Measurements from ENCODE around the gene CASK. TPM values are rescaled to one million over a fixed set of nuclear protein-coding genes. Genes with fewer than 3 reads are reported as not detected.
A peak's percentile ranks its signal among the peaks of the same experiment; 100 is the strongest.

Gene CASK
- total and polyA plus RNA-seq, 4 experiments from 2014 or later = 3.8 to 116 (median 68.6) TPM

DNA sequence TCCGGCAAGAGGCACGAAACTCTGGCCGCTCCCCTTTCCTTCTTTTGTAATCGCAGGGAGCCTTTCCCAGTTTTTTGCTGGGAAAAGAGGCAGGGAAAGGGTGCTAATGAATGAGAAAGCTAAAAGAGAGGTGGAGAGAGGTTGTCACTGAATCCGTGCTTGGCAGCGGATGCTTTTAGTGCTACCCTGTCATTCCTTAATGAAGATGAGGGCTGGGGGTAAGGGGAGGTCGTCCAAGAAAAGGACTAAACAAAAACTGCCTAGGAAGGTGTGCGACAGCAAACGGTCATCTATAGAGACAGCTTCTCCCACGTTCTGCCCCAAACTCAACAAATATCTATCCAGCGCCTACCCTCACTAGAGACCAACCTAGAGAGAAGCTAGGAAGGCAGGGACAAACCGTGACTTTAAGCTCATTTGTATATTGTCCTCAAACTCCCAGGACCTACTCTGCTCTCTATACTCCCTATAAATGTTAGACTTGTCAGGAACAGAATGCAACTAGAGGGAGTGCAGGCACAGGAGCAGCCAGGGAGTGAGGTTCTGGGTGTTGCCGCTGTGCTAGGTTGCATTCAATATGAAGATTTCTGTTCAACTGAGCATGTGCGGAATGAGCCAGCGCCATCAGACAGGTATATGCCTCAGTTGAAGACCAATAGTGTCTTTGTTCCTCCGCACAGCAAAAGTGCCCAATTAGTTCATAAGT, 777 bp upstream of the CASK start:
- no peaks in the 10 kb centered on the region for H3K36me3 ChIP-seq (ENCODE audit: insufficient read depth, low read length)
- Mint-ChIP-seq H3K4me1 (peaks cover 9 to 37% (median 17%) of the 10 kb centered on the region in 4 donors), H3K36me3 (peaks cover 0 to 14% of the 10 kb centered on the region in 2 donors), H3K27ac (peak overlapping the region; percentile 83 to 95 (median 91)), H3K9me3 (no peaks in the 10 kb centered on the region), H3K27me3 (no peaks in the 10 kb centered on the region), H3K4me3 (peak overlapping the region; percentile 86 to 91 (median 88))
- H3K27ac ChIP-seq (ENCODE audit: low read depth, low read length) = peak overlapping the region; percentile 47
- H3K4me1 ChIP-seq (ENCODE audit: insufficient read depth, low read length) = peaks cover 14% of the 10 kb centered on the region
- ChIA-PET POLR2A (ENCODE audit: partially characterized antibody) (interaction anchor here (0.6 to 5.3 kb wide), 9 partner anchors 9 to 1023 kb away, joined by 3 to 33 read pairs (median 4); no protein-coding TSS in a partner anchor), CTCF (ENCODE audit: partially characterized antibody) (interaction anchor here (1.3 kb wide), 1 partner anchor 1019 kb away, joined by 4 read pairs; no protein-coding TSS in a partner anchor)
- DNase-seq = peak; percentile 20 to 44 (median 30)
- peak overlapping the region; percentile 30 to 65 for H3K4me3 ChIP-seq (ENCODE audit: low read length in 2 of 2)
- intact Hi-C loops (cut with micrococcal nuclease) = loop anchor here (1.0 to 5.0 kb wide), 6 partner anchors 15 to 1731 kb away; partner anchors contain the start of gene CXorf38
- no peaks in the 10 kb centered on the region for H3K9me3 ChIP-seq (ENCODE audit: control insufficient read depth in 1 of 2, low read length in 2 of 2)
- no peaks in the 10 kb centered on the region for H3K27me3 ChIP-seq (ENCODE audit: insufficient read depth, low read length)

DNA sequence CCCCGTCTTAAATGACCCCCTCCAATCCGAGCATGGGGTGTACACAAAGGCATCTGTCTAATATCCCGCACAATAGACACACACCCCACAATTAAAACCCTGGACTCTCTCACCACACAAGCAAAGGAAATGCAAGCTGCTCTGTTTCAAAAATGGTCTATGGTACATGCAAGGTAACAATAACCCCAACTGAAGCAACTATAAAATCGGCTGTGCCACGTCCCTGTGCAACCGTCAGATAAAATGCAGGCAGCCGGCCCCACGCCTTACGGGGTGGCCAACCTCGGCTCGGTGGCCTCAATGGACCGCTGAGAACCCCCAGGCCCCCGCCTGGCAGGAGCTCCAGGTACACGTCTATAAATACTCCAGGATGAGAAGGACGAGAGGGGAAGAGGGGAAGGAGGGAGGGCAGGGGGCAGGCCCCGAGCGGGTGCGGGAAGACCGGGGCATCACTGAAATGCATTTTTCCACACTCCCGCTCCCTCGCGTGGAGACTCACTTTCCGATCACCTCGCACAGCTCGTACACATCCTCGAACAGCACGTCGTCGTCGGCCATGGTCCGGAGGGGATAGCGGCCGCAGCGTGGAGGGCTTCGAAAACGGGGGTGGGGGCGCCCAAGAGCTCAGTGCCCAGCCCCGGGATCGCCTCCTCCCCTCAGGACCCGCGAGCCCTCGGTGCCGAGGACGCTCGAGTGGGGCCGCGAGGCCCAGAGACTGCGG, 763 bp downstream of the CASK start:
- intact Hi-C loops (cut with micrococcal nuclease) = loop anchor here (1.0 to 5.0 kb wide), 6 partner anchors 14 to 1732 kb away; partner anchors contain the start of gene CXorf38
- peaks cover 15 to 51% (median 26%) of the 10 kb centered on the region in 4 donors for H3K4me1 Mint-ChIP-seq
- no peaks in the 10 kb centered on the region for H3K9me3 Mint-ChIP-seq
- H3K4me3 Mint-ChIP-seq = peak overlapping the region; percentile 86 to 96 (median 92)
- Histone ChIP-seq H3K4me1 (ENCODE audit: insufficient read depth, low read length) (peaks cover 29% of the 10 kb centered on the region), H3K27ac (ENCODE audit: low read depth, low read length) (peak overlapping the region; percentile 58), H3K9me3 (ENCODE audit: control insufficient read depth in 1 of 2, low read length in 2 of 2) (no peaks in the 10 kb centered on the region), H3K4me3 (ENCODE audit: low read length in 2 of 2) (peak overlapping the region; percentile 55 to 72), H3K27me3 (ENCODE audit: insufficient read depth, low read length) (no peaks in the 10 kb centered on the region), H3K36me3 (ENCODE audit: insufficient read depth, low read length) (no peaks in the 10 kb centered on the region)
- POLR2A ChIA-PET (ENCODE audit: partially characterized antibody) = interaction anchor here (0.9 to 5.3 kb wide), 5 partner anchors 123 to 1026 kb away, joined by 4 to 33 read pairs (median 8); no protein-coding TSS in a partner anchor
- no peaks in the 10 kb centered on the region for H3K27me3 Mint-ChIP-seq
- peak in 4 of 5 donors; percentile 9 to 40 (median 28) for DNase-seq
- CTCF ChIA-PET (ENCODE audit: partially characterized antibody) = interaction anchor here (0.9 kb wide), 1 partner anchor 126 kb away, joined by 3 read pairs; no protein-coding TSS in a partner anchor
- peaks cover 0 to 14% of the 10 kb centered on the region in 2 donors for H3K36me3 Mint-ChIP-seq
- peak overlapping the region; percentile 77 to 95 (median 89) for H3K27ac Mint-ChIP-seq

DNA sequence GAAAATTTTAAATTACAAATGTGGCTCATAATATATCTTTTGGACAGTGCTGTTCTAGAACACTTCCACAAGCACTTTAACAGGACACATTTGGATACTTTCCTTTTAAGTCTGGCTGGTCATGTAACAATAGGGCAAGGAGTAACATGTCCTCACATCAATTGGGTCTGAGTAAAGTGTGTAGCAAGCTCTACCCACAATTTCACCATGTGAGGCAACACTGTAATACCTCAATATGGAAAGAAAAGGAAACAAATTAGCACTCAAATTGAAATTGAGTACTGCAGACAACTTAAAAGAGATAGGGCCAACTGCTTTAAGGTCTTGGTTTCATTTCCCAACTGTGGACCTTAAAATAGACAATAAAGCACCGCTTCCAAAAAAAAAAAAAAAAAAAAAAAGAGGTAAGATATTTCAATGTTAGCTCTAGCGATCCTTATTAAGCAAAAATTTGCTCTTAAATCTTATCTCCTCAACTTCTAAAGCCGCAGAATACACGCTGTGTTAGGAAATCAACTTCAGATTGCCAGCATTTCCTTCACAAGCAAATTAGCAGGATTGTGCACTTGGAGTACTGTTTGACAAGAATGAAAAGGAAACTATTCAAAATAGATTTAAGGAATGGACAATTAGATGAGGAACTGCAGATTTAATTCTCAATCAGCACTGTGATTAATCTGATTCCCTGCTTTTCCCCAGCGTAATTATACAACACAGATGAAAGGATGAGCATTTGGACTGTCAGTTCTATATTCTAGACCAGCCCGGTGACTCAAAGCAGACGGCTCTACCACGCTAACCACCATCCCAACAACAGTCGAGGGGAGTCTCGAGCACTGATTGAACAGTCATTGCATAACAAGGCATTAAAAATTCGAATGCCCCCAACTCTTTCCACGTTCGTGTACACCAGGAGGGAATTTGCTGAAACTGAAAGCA, 1.6 kb downstream of the CASK start:
- Histone ChIP-seq H3K9me3 (ENCODE audit: control insufficient read depth in 1 of 2, low read length in 2 of 2) (no peaks in the 10 kb centered on the region), H3K4me1 (ENCODE audit: insufficient read depth, low read length) (peaks cover 37% of the 10 kb centered on the region), H3K27ac (ENCODE audit: low read depth, low read length) (peak overlapping the region; percentile 58), H3K27me3 (ENCODE audit: insufficient read depth, low read length) (no peaks in the 10 kb centered on the region), H3K36me3 (ENCODE audit: insufficient read depth, low read length) (no peaks in the 10 kb centered on the region), H3K4me3 (ENCODE audit: low read length in 2 of 2) (peak overlapping the region; percentile 55 to 72)
- CTCF ChIA-PET (ENCODE audit: partially characterized antibody) = interaction anchor here (0.9 kb wide), 1 partner anchor 125 kb away, joined by 3 read pairs; no protein-coding TSS in a partner anchor
- peaks cover 19 to 59% (median 32%) of the 10 kb centered on the region in 4 donors for H3K4me1 Mint-ChIP-seq
- no peaks in the 10 kb centered on the region for H3K27me3 Mint-ChIP-seq
- no peaks in the 10 kb centered on the region for H3K9me3 Mint-ChIP-seq
- H3K36me3 Mint-ChIP-seq = peaks cover 0 to 14% of the 10 kb centered on the region in 2 donors
- DNase-seq = peak in 4 of 5 donors; percentile 14 to 74 (median 22)
- intact Hi-C loops (cut with micrococcal nuclease) = loop anchor here (2.0 to 5.0 kb wide), 5 partner anchors 13 to 1733 kb away; partner anchors contain the start of gene CXorf38
- POLR2A ChIA-PET (ENCODE audit: partially characterized antibody) = interaction anchor here (1.2 to 5.3 kb wide), 4 partner anchors 122 to 1026 kb away, joined by 4 to 33 read pairs (median 12); no protein-coding TSS in a partner anchor
- peak overlapping the region; percentile 86 to 96 (median 92) for H3K4me3 Mint-ChIP-seq
- peak overlapping the region; percentile 77 to 95 (median 89) for H3K27ac Mint-ChIP-seq

DNA sequence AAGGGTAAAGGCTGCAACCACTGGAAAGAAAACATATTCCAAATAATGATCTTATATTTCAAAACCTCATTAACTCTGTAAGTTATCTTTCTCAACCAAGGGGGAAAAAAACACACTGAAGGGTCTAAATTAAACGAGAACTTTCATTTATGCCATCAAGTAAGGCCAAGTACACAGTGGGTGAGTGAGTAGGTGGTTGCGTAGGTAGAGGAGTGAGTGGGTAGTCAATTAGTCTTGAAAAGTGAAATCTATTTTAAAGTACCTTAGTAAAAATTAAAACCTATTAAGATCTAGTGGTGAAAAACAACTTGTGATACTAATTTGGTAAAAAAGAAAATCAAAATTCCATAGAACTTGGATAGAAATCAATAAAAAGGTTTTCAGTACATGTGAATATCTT, 3.5 kb downstream of the CASK start:
- H3K27ac ChIP-seq (ENCODE audit: low read depth, low read length) = peak overlapping the region; percentile 35
- no peaks in the 10 kb centered on the region for H3K9me3 Mint-ChIP-seq
- H3K4me3 ChIP-seq (ENCODE audit: low read length in 2 of 2) = peak overlapping the region in 1 of 2 donors; percentile 18
- intact Hi-C loops (cut with micrococcal nuclease) = loop anchor here (5.0 kb wide), 2 partner anchors 58 to 1273 kb away; partner anchors contain the start of gene CXorf38
- no peaks in the 10 kb centered on the region for H3K27me3 ChIP-seq (ENCODE audit: insufficient read depth, low read length)
- peaks cover 50% of the 10 kb centered on the region for H3K4me1 ChIP-seq (ENCODE audit: insufficient read depth, low read length)
- H3K4me3 Mint-ChIP-seq = peak overlapping the region; percentile 27 to 80 (median 74)
- no peaks in the 10 kb centered on the region for H3K9me3 ChIP-seq (ENCODE audit: control insufficient read depth in 1 of 2, low read length in 2 of 2)
- H3K4me1 Mint-ChIP-seq = peaks cover 26 to 72% (median 40%) of the 10 kb centered on the region in 4 donors
- H3K27me3 Mint-ChIP-seq = no peaks in the 10 kb centered on the region
- no peaks in the 10 kb centered on the region for H3K36me3 ChIP-seq (ENCODE audit: insufficient read depth, low read length)
- H3K27ac Mint-ChIP-seq = peak overlapping the region in 4 of 7 donors; percentile 2 to 83 (median 68)
- DNase-seq = no peak
- ChIA-PET CTCF (ENCODE audit: partially characterized antibody) (no interaction called here), POLR2A (ENCODE audit: partially characterized antibody) (interaction anchor here (0.6 kb wide), 1 partner anchor 787 kb away, joined by 4 read pairs; no protein-coding TSS in a partner anchor)
- H3K36me3 Mint-ChIP-seq = peaks cover 3 to 19% of the 10 kb centered on the region in 2 donors

DNA sequence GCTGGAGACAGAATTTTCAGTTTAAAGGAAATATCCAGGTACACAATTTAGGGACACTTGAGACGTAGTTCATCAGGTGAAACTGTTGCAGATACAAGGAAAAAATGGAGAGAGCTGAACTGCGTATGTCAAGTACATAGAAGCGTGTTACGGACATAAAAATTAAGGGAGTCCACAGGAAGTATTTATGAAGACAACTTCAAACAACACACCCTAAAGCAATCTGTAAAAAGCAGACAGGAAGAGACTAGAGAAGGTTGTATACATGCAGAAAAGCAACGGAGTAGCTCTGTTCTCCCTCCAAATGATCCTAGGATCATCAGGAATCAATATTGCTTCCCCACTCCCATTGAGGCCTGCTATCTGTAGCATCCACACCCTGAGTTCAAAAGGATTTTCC, 5.8 kb downstream of the CASK start:
- Mint-ChIP-seq H3K9me3 (no peaks in the 10 kb centered on the region), H3K36me3 (peaks cover 3 to 20% of the 10 kb centered on the region in 2 donors), H3K4me1 (peaks cover 29 to 80% (median 54%) of the 10 kb centered on the region in 4 donors), H3K4me3 (peak overlapping the region; percentile 57 to 88 (median 78)), H3K27ac (peak overlapping the region; percentile 43 to 90 (median 84)), H3K27me3 (no peaks in the 10 kb centered on the region)
- intact Hi-C loops (cut with micrococcal nuclease) = no loop called here
- H3K27ac ChIP-seq (ENCODE audit: low read depth, low read length) = peak overlapping the region; percentile 12
- no peaks in the 10 kb centered on the region for H3K36me3 ChIP-seq (ENCODE audit: insufficient read depth, low read length)
- no peaks in the 10 kb centered on the region for H3K27me3 ChIP-seq (ENCODE audit: insufficient read depth, low read length)
- no peaks in the 10 kb centered on the region for H3K9me3 ChIP-seq (ENCODE audit: control insufficient read depth in 1 of 2, low read length in 2 of 2)
- peaks cover 66% of the 10 kb centered on the region for H3K4me1 ChIP-seq (ENCODE audit: insufficient read depth, low read length)
- H3K4me3 ChIP-seq (ENCODE audit: low read length in 2 of 2) = peak overlapping the region in 1 of 2 donors; percentile 38
- peak in 1 of 5 donors; percentile 16 for DNase-seq
- POLR2A ChIA-PET (ENCODE audit: partially characterized antibody) = interaction anchor here (0.7 to 2.4 kb wide), 4 partner anchors 9 to 1025 kb away, joined by 3 to 11 read pairs (median 3); no protein-coding TSS in a partner anchor
- CTCF ChIA-PET (ENCODE audit: partially characterized antibody) = interaction anchor here (1.5 kb wide), 1 partner anchor 119 kb away, joined by 3 read pairs; no protein-coding TSS in a partner anchor

DNA sequence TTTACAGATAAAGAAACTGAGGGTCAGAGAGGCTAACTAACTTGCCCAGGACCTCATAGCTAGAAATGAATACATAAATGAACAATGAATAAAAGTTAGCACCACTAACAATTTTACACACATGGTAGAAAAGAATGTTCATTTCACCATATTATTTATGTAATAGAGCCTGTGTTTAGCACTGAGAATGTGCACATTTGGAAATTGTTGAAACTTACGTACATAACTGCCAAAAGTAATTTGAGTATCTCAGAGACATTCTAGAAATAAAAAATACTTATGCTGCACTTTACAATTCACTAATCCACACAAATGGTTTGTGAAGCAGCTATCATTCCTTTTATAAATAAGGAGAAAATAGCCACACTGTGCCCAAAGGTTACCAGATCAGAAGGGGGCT, 9.9 kb downstream of the CASK start:
- no peak for DNase-seq
- Histone ChIP-seq H3K36me3 (ENCODE audit: insufficient read depth, low read length) (no peaks in the 10 kb centered on the region), H3K27me3 (ENCODE audit: insufficient read depth, low read length) (no peaks in the 10 kb centered on the region), H3K9me3 (ENCODE audit: control insufficient read depth in 1 of 2, low read length in 2 of 2) (no peaks in the 10 kb centered on the region), H3K27ac (ENCODE audit: low read depth, low read length) (no peak overlapping the region), H3K4me1 (ENCODE audit: insufficient read depth, low read length) (peaks cover 67% of the 10 kb centered on the region), H3K4me3 (ENCODE audit: low read length in 2 of 2) (no peak overlapping the region)
- H3K27me3 Mint-ChIP-seq = no peaks in the 10 kb centered on the region
- peaks cover 3 to 15% of the 10 kb centered on the region in 2 donors for H3K36me3 Mint-ChIP-seq
- H3K9me3 Mint-ChIP-seq = no peaks in the 10 kb centered on the region
- no peak overlapping the region for H3K27ac Mint-ChIP-seq
- POLR2A ChIA-PET (ENCODE audit: partially characterized antibody) = no interaction called here
- no peak overlapping the region for H3K4me3 Mint-ChIP-seq
- intact Hi-C loops (cut with micrococcal nuclease) = no loop called here
- H3K4me1 Mint-ChIP-seq = peaks cover 33 to 65% (median 49%) of the 10 kb centered on the region in 4 donors
- CTCF ChIA-PET (ENCODE audit: partially characterized antibody) = no interaction called here
